Activated B cell treated with CpG ODN at 0.5 μM for 24 hours (primary cell): ENCODE results near the gene IZUMO1. TPM values are rescaled to one million over a fixed set of nuclear protein-coding genes. Genes with fewer than 3 reads are reported as not detected.

Source experiments
- ATAC-seq: fragments of 200-7000 bp; cut with Tn5 transposase; one replicate; pipeline ENCODE4 v1.10.0; 2021; ENCODE audit warnings: low read depth, mild to moderate bottlenecking, moderate library complexity
- CTCF ChIA-PET: fragments of 350-600 bp; sonication (Branson Sonifier 250); formaldehyde crosslinking; loops from one replicate; lab custom pipeline; 2021; ENCODE audit warnings: antibody characterized with exemption; lab: Charles Lee
- POLR2A ChIA-PET: fragments of 350-600 bp; sonication (Branson Sonifier 250); formaldehyde crosslinking; loops from one replicate; lab custom pipeline; 2021; ENCODE audit warnings: antibody characterized with exemption; lab: Charles Lee
- DNase-seq: peaks from one replicate; pipeline ENCODE4 v3.0.0; 2022
- H3K27ac Mint-ChIP-seq: one replicate; pipeline ENCODE4 v1.8.0; 2020; ENCODE audit warnings: mixed read lengths
- H3K27me3 Mint-ChIP-seq: one replicate; pipeline ENCODE4 v1.8.0; 2021; ENCODE audit warnings: mixed read lengths
- H3K36me3 Mint-ChIP-seq: one replicate; pipeline ENCODE4 v1.8.0; 2021; ENCODE audit warnings: low read depth, mixed read lengths
- H3K4me1 Mint-ChIP-seq: one replicate; pipeline ENCODE4 v1.8.0; 2021; ENCODE audit warnings: mixed read lengths
- H3K4me3 Mint-ChIP-seq: one replicate; pipeline ENCODE4 v1.8.0; 2020; ENCODE audit warnings: mild to moderate bottlenecking, mixed read lengths
- H3K9me3 Mint-ChIP-seq: one replicate; pipeline ENCODE4 v1.8.0; 2020; ENCODE audit warnings: mixed read lengths
- CTCF ChIP-seq: fragments of 200-600 bp; IDR thresholded peaks from one replicate; pipeline ENCODE4 v1.8.0; 2022; ENCODE audit warnings: antibody characterized with exemption, mild to moderate bottlenecking
- intact Hi-C: fragments of 100-400 bp; cut with micrococcal nuclease; formaldehyde crosslinking; loops from one replicate; pipeline ENCODE4 v1.15.1; 2024
- total RNA-seq: library from RNA; stranded (reverse); gene quantifications from 2 replicates; pipeline ENCODE4 v1.2.3, GENCODE V29; 2022

Gene IZUMO1
- total RNA-seq, 1 donor from 2014 or later: not detected

- peaks cover 11% of the 10 kb centered on the region for H3K36me3 Mint-ChIP-seq
- H3K9me3 Mint-ChIP-seq: peaks cover 11% of the 10 kb centered on the region
- no peak overlapping the region for H3K4me3 Mint-ChIP-seq
Observed at GRCh38 chr19:48722196-48722708, 24.5 kb downstream of the IZUMO1 start.

GRCh38 chr19:48720613-48721296 is 26.0 kb downstream of the IZUMO1 start:
- Mint-ChIP-seq H3K27me3 (no peaks in the 10 kb centered on the region), H3K4me3 (peak overlapping the region; percentile 95), H3K9me3 (peaks cover 6% of the 10 kb centered on the region), H3K4me1 (peaks cover 24% of the 10 kb centered on the region), H3K36me3 (peaks cover 6% of the 10 kb centered on the region), H3K27ac (peak overlapping the region; percentile 92)
- intact Hi-C loops: loop anchor here (1.0 to 10.0 kb wide), 4 partner anchors 18 to 1156 kb away; partner anchors contain the start of genes AKT1S1, ALDH16A1, PIH1D1 and RPL18
- peak; percentile 86 for ATAC-seq
- TF ChIP-seq CTCF: no peak
- ChIA-PET CTCF (no interaction called here), POLR2A (interaction anchor here (0.5 to 2.0 kb wide), 7 partner anchors 15 to 1088 kb away, joined by 3 to 10 read pairs (median 4); partner anchors contain the start of genes RPL18 and SPHK2)
- peak; percentile 81 for DNase-seq

More at GRCh38 chr19:48722196-48722708, 24.5 kb downstream of the IZUMO1 start:
- ChIA-PET POLR2A (interaction anchor here (0.7 to 2.0 kb wide), 2 partner anchors 16 to 1591 kb away, joined by 6 to 8 read pairs; partner anchors contain the start of gene SAE1), CTCF (no interaction called here)
- TF ChIP-seq CTCF: no peak
- intact Hi-C loops: loop anchor here (10.0 kb wide), 1 partner anchor 733 kb away; the partner anchor contains the start of genes ALDH16A1 and PIH1D1
- H3K27me3 Mint-ChIP-seq: no peaks in the 10 kb centered on the region
- DNase-seq: no peak
- no peak for ATAC-seq
- peaks cover 30% of the 10 kb centered on the region for H3K4me1 Mint-ChIP-seq
- no peak overlapping the region for H3K27ac Mint-ChIP-seq

GRCh38 chr19:48720251-48720612 is 26.5 kb downstream of the IZUMO1 start:
- ATAC-seq (no peak), DNase-seq (no peak)
- H3K27ac Mint-ChIP-seq: peak overlapping the region; percentile 92
- H3K4me3 Mint-ChIP-seq: peak overlapping the region; percentile 95
- H3K27me3 Mint-ChIP-seq: no peaks in the 10 kb centered on the region
- H3K36me3 Mint-ChIP-seq: peaks cover 6% of the 10 kb centered on the region
- no peak for TF ChIP-seq CTCF
- POLR2A ChIA-PET: interaction anchor here (0.6 to 2.0 kb wide), 5 partner anchors 16 to 471 kb away, joined by 3 to 8 read pairs (median 4); partner anchors contain the start of genes RPL18 and SPHK2
- intact Hi-C loops: loop anchor here (1.0 to 10.0 kb wide), 3 partner anchors 18 to 1157 kb away; partner anchors contain the start of genes AKT1S1, ALDH16A1, PIH1D1 and TBC1D17
- CTCF ChIA-PET: no interaction called here
- H3K9me3 Mint-ChIP-seq: peaks cover 5% of the 10 kb centered on the region
- H3K4me1 Mint-ChIP-seq: peaks cover 22% of the 10 kb centered on the region

GRCh38 chr19:48719263-48720171 is 27.2 kb downstream of the IZUMO1 start, which contains the start of gene MAMSTR:
Gene MAMSTR (minus strand): TSS chr19:48719725. CDS start chr19:48719031, 694 bp downstream.
- Mint-ChIP-seq H3K27me3 (no peaks in the 10 kb centered on the region), H3K9me3 (no peaks in the 10 kb centered on the region), H3K4me3 (peak within 1 kb of the TSS; percentile 95), H3K4me1 (peaks cover 22% of the 10 kb centered on the region), H3K27ac (peak within 1 kb of the TSS; percentile 92), H3K36me3 (peaks cover 3% of the 10 kb centered on the region)
- ChIA-PET POLR2A (no interaction called here), CTCF (no interaction called here)
- DNase-seq (no peak), ATAC-seq (no peak)
- TF ChIP-seq CTCF: no peak
- intact Hi-C loops: loop anchor here (1.0 to 10.0 kb wide), 3 partner anchors 19 to 1157 kb away; partner anchors contain the start of genes AKT1S1, ALDH16A1, PIH1D1 and TBC1D17
